Activated naive CD4-positive, alpha-beta T cell treated with anti-CD3 and anti-CD28 coated beads, Interleukin-2, amount 10 ng/mL, durations not matched to agents 7 days and 5 days (primary cell): ENCODE data around the gene FOXD4L1.
"Not testable (repeated sequence)": the region's sequence is repeated elsewhere in the genome, so short reads cannot be mapped to it uniquely, and the experiment has no call there.

Experiments used
- CTCF ChIA-PET: fragments of 350-600 bp; sonication (Branson Sonifier 250); formaldehyde crosslinking; loops from one replicate; lab custom pipeline; 2021; ENCODE audit warnings: antibody characterized with exemption; lab: Charles Lee
- DNase-seq: peaks from one replicate; pipeline ENCODE4 v3.0.0-alpha.2; 2020
- H3K27ac Mint-ChIP-seq: one replicate; pipeline ENCODE4 v1.8.0; 2021; ENCODE audit warnings: mild to moderate bottlenecking, moderate library complexity, mixed read lengths
- H3K27me3 Mint-ChIP-seq: one replicate; pipeline ENCODE4 v1.8.0; 2021; ENCODE audit warnings: mild to moderate bottlenecking, mixed read lengths
- H3K36me3 Mint-ChIP-seq: one replicate; pipeline ENCODE4 v1.8.0; 2021; ENCODE audit warnings: mixed read lengths
- H3K4me1 Mint-ChIP-seq: one replicate; pipeline ENCODE4 v1.8.0; 2021; ENCODE audit warnings: mixed read lengths
- H3K4me3 Mint-ChIP-seq: one replicate; pipeline ENCODE4 v1.8.0; 2021; ENCODE audit warnings: mild to moderate bottlenecking, moderate library complexity, mixed read lengths
- H3K9me3 Mint-ChIP-seq: one replicate; pipeline ENCODE4 v1.8.0; 2021; ENCODE audit warnings: mixed read lengths

FOXD4L1 gene

GRCh38 chr2:113498365-113498764 lies at the start of gene FOXD4L1:
TSS of gene FOXD4L1 (plus strand) at chr2:113498665. CDS start at chr2:113499257, 592 bp downstream.
- H3K27me3 Mint-ChIP-seq, result peaks cover 55% of the 10 kb centered on the region
- peaks cover 23% of the 10 kb centered on the region for H3K4me1 Mint-ChIP-seq
- peak within 1 kb of the TSS; percentile 38 for H3K4me3 Mint-ChIP-seq
- CTCF ChIA-PET, DNase-seq, H3K9me3 Mint-ChIP-seq, H3K36me3 Mint-ChIP-seq: not testable (repeated sequence)
- peak within 1 kb of the TSS; percentile 49 for H3K27ac Mint-ChIP-seq

- H3K27ac Mint-ChIP-seq, CTCF ChIA-PET, H3K4me3 Mint-ChIP-seq, DNase-seq, H3K36me3 Mint-ChIP-seq, H3K4me1 Mint-ChIP-seq, H3K27me3 Mint-ChIP-seq, H3K9me3 Mint-ChIP-seq: not testable (repeated sequence)
These were observed 32.7 kb upstream of the FOXD4L1 start for GRCh38 chr2:113465770-113466169.

DNA sequence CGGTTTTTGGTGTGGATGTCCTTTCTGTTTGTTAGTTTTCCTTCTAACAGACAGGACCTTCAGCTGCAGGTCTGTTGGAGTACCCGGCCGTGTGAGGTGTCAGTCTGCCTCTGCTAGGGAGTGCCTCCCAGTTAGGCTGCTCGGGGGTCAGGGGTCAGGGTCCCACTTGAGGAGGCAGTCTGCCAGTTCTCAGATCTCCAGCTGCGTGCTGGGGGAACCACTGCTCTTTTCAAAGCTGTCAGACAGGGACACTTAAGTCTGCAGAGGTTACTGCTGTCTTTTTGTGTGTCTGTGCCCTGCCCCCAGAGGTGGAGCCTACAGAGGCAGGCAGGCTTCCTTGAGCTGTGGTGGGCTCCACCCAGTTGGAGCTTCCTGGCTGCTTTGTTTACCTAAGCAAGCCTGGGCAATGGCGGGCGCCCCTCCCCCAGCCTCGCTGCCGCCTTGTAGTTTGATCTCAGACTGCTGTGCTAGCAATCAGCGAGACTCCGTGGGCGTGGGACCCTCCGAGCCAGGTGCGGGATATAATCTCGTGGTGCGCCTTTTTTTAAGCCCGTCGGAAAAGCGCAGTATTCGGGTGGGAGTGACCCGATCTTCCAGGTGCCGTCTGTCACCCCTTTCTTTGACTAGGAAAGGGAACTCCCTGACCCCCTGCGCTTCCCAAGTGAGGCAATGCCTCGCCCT lies 21.6 kb upstream of the FOXD4L1 start:
- CTCF ChIA-PET, DNase-seq, H3K27me3 Mint-ChIP-seq, H3K9me3 Mint-ChIP-seq: not testable (repeated sequence)
- H3K36me3 Mint-ChIP-seq, result peaks cover 17% of the 10 kb centered on the region
- H3K4me1 Mint-ChIP-seq, result peaks cover 13% of the 10 kb centered on the region
- peak overlapping the region; percentile 26 for H3K4me3 Mint-ChIP-seq
- H3K27ac Mint-ChIP-seq, result peak overlapping the region; percentile 74

GRCh38 chr2:113496527-113496926 lies 1.9 kb upstream of the FOXD4L1 start:
- peaks cover 13% of the 10 kb centered on the region for H3K4me1 Mint-ChIP-seq
- H3K27me3 Mint-ChIP-seq, result peaks cover 37% of the 10 kb centered on the region
- CTCF ChIA-PET, result not testable (repeated sequence)

GRCh38 chr2:113499019-113499885 lies 787 bp downstream of the FOXD4L1 start:
- Mint-ChIP-seq H3K27me3 (peaks cover 64% of the 10 kb centered on the region), H3K4me1 (peaks cover 25% of the 10 kb centered on the region), H3K4me3 (peak overlapping the region; percentile 38)
- DNase-seq, result peak; percentile 48
- H3K9me3 Mint-ChIP-seq, H3K36me3 Mint-ChIP-seq, H3K27ac Mint-ChIP-seq, CTCF ChIA-PET: not testable (repeated sequence)

More at GRCh38 chr2:113496527-113496926, 1.9 kb upstream of the FOXD4L1 start:
- not testable (repeated sequence) for H3K36me3 Mint-ChIP-seq, H3K4me3 Mint-ChIP-seq, DNase-seq, H3K27ac Mint-ChIP-seq, H3K9me3 Mint-ChIP-seq

GRCh38 chr2:113499886-113500722 lies 1.6 kb downstream of the FOXD4L1 start:
- H3K27ac Mint-ChIP-seq, CTCF ChIA-PET, H3K36me3 Mint-ChIP-seq, H3K9me3 Mint-ChIP-seq: not testable (repeated sequence)
- Mint-ChIP-seq H3K4me3 (peak overlapping the region; percentile 37), H3K4me1 (peaks cover 27% of the 10 kb centered on the region), H3K27me3 (peaks cover 66% of the 10 kb centered on the region)
- DNase-seq, result peak; percentile 29

DNA sequence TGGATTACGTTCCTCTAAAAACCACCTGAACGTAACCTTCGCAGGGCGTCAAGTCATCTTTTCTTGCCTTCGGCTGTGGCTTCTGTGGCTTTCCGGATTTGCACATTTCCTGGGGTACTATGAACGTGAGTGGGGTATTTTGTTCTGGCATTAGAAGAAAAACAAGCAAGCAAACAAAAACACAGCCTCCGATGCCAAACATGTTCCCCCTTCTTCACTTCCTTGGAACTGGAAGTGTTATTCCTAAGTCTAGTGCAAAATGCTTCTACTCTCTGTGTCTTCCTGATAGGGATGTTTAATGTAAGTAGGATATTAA lies 2.2 kb downstream of the FOXD4L1 start:
- CTCF ChIA-PET, H3K36me3 Mint-ChIP-seq, H3K9me3 Mint-ChIP-seq, H3K27ac Mint-ChIP-seq: not testable (repeated sequence)
- DNase-seq, result peak; percentile 53
- Mint-ChIP-seq H3K4me3 (peak overlapping the region; percentile 37), H3K4me1 (peaks cover 27% of the 10 kb centered on the region), H3K27me3 (peaks cover 66% of the 10 kb centered on the region)

DNA sequence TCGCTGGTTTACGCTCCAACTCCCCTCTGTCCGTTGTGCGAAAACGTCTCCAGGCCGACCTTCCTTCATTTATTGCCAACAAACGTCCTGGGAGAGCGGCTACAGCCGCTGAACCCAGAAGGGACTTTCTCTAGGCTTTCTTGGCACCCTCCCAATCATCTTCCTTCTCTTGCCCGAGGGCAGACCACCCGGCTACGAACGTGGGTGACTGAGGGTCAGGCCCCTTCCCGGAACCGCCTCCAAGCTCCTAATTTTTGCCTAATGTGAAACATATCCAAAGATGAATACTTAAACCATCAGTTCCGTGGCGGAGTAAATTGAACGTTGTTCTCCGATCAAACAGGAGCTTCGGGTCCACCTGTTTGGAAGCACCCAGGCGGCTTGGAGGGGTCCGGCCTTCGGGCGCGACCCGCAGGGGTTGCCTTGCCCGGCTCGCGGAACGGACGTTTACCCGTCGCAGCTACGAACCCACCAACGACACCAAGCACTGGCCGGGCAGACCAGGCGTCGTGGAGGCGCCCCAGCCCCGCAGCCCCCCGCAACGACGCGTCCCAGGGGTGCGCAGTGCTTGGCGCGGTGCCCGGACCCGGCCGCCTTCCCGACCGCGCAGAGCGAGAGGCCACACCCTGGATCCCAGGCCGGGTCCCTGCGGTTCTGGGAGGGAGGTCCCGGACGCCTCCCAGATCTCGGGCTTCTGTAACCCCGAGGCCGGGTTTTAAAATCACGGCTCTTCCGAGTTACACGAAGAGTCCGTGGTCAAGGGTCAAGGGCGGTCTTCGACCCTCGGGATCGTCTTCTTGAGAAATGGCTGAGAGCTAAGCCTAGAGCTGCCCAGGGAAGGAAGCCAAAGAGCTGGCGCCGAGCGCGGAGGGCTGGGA lies 4.0 kb downstream of the FOXD4L1 start:
- CTCF ChIA-PET, result not testable (repeated sequence)

GRCh38 chr2:113503094-113504042 lies 4.9 kb downstream of the FOXD4L1 start:
- H3K27ac Mint-ChIP-seq, H3K9me3 Mint-ChIP-seq, H3K36me3 Mint-ChIP-seq, CTCF ChIA-PET: not testable (repeated sequence)
- Mint-ChIP-seq H3K4me1 (peaks cover 25% of the 10 kb centered on the region), H3K4me3 (peak overlapping the region; percentile 71), H3K27me3 (peaks cover 71% of the 10 kb centered on the region)
- peak; percentile 61 for DNase-seq

More for the DNA sequence above, 4.0 kb downstream of the FOXD4L1 start:
- not testable (repeated sequence) for H3K9me3 Mint-ChIP-seq, H3K36me3 Mint-ChIP-seq
- peaks cover 27% of the 10 kb centered on the region for H3K4me1 Mint-ChIP-seq
- peaks cover 70% of the 10 kb centered on the region for H3K27me3 Mint-ChIP-seq
- H3K27ac Mint-ChIP-seq, result peak overlapping the region; percentile 52
- DNase-seq, result peak; percentile 20
- peak overlapping the region; percentile 71 for H3K4me3 Mint-ChIP-seq

- Mint-ChIP-seq H3K4me1 (peaks cover 23% of the 10 kb centered on the region), H3K27me3 (peaks cover 65% of the 10 kb centered on the region), H3K4me3 (peak overlapping the region; percentile 40)
- DNase-seq, H3K9me3 Mint-ChIP-seq, H3K36me3 Mint-ChIP-seq, H3K27ac Mint-ChIP-seq, CTCF ChIA-PET: not testable (repeated sequence)
These were observed 5.6 kb downstream of the FOXD4L1 start for GRCh38 chr2:113504081-113504480.

DNA sequence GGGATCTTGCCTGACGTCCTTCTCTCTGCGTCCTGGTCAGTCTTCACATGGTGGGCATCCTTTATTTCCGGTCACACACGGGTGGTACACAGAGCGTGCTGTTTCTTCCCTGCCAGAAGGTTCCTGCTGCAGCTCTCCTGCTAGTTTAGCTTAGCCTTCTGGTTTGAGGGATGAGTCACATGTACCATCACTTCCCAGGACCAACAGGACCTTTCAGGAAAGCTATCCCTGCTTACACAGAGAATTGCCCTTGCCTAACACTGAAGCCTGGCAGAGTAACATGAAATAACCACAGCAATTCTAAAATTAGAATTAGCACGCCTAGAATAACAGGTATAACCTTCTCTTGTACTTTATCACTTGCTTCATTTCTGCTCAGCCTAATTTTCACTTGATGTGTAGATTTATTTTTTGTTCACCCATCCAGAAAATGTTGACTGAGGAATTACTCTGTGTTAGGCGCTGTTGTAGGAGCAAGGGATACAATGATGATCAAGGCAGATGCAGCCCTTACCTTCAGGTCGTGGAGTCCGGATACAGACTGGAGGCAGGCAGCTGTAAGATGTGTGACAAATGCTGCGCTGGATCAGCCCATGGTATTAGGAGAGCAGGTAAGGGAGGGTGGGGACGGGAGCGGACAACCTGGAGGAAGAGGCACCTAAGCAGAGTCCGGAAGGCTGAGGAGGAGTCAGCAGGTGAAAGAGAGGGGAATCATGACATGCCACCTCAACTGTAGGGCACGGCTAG lies 9.1 kb downstream of the FOXD4L1 start:
- CTCF ChIA-PET, H3K27ac Mint-ChIP-seq: not testable (repeated sequence)

DNA sequence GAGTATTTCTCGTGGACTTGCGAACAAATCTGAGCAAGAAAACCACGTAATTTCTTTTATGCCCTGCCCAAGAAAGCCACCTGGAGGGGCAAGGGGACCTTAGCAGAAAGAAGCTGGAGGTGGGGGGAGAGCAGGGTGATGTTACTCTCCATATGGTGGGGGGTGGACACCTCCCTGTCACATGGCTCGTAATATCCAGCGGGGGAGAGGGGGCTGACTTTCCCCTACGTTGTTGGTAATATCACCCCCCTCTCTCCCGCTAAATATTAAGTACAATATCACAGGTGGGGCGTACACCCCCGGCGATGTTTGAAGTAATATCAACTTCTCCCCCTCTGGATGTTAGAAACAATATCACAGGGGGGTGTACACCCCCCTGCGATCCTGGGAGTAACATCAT lies 9.7 kb downstream of the FOXD4L1 start:
- H3K9me3 Mint-ChIP-seq, H3K4me3 Mint-ChIP-seq, DNase-seq, H3K36me3 Mint-ChIP-seq, CTCF ChIA-PET, H3K27ac Mint-ChIP-seq, H3K4me1 Mint-ChIP-seq: not testable (repeated sequence)
- peaks cover 38% of the 10 kb centered on the region for H3K27me3 Mint-ChIP-seq

More for the DNA sequence above, 9.1 kb downstream of the FOXD4L1 start:
- H3K4me1 Mint-ChIP-seq, H3K36me3 Mint-ChIP-seq, H3K4me3 Mint-ChIP-seq, H3K9me3 Mint-ChIP-seq, DNase-seq: not testable (repeated sequence)
- peaks cover 44% of the 10 kb centered on the region for H3K27me3 Mint-ChIP-seq
